Suprapubic skin (tissue), 3 donors: ENCODE measurements around the gene CPOX.

Experiments used
- EP300 ChIP-seq: sonication (generic); formaldehyde crosslinking; IDR thresholded peaks from one replicate; pipeline ENCODE4 v1.6.1; 2017; ENCODE audit warnings: antibody characterized with exemption
- POLR2A ChIP-seq, 2 donors: fragments of 450-650 bp; IDR thresholded peaks; one replicate each; pipeline ENCODE4 v1.6.1; 2017; ENCODE audit warnings: antibody characterized with exemption in 2 of 2, mild to moderate bottlenecking in 2 of 2, moderate library complexity in 2 of 2
- TF ChIP-seq, protein P1 (sequence below), 2 donors: fragments of 200-600 bp in 1 of 2; fragments of 450-650 bp in 1 of 2; sonication (generic) in 1 of 2; IDR thresholded peaks; one replicate each; pipeline ENCODE4 v1.5.1; 2016 to 2019; ENCODE audit warnings: antibody characterized with exemption in 2 of 2, mild to moderate bottlenecking in 1 of 2, moderate library complexity in 1 of 2

DNA sequence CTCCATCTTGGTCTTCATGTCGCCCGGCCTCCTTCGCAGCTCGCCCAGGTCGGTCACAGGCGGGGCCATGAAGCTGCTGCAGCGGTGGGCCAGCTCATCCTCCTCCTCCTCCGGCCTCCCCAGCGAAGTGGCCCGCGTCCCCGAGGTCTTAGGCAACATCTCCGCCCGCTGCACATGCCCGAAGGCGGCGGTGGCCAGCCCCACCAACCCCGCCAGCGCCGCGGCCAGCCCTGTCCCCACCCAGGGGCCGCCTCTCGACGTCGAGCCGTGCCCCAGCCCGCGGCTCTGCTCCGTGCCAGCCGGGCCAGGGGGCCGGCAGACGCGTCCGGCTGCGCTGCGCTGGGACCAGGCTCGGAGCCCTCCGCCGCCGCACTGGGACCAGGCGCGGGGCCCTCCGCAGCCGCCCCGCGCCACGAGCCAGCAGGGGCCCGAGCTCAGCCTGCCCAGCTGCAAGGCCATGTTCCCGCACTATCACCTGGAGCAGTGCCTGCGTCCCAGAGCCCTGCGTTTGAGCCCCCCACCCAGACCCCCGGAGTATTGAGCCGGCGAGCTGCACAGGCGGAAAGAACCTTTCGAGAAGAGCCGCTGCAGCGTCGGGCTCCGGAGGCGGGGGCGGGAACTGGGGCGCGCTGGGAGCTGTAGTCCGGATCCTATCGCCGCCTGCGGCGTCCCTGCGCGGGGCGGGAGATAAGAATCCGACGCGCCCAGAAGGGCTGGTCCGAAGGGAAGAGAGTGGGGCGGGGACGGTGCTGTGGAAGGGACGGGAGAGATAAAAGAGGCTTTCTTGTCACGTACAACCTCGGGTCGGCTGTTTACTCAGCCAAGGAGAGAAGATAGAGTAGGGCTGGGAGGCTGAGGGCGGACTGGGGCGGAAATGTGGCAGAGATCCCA is at the start of gene CPOX:
- TF ChIP-seq POLR2A (IDR thresholded peaks at IDR 0.05) (no peak), EP300 (no peak)
- TF ChIP-seq, protein P1, sequence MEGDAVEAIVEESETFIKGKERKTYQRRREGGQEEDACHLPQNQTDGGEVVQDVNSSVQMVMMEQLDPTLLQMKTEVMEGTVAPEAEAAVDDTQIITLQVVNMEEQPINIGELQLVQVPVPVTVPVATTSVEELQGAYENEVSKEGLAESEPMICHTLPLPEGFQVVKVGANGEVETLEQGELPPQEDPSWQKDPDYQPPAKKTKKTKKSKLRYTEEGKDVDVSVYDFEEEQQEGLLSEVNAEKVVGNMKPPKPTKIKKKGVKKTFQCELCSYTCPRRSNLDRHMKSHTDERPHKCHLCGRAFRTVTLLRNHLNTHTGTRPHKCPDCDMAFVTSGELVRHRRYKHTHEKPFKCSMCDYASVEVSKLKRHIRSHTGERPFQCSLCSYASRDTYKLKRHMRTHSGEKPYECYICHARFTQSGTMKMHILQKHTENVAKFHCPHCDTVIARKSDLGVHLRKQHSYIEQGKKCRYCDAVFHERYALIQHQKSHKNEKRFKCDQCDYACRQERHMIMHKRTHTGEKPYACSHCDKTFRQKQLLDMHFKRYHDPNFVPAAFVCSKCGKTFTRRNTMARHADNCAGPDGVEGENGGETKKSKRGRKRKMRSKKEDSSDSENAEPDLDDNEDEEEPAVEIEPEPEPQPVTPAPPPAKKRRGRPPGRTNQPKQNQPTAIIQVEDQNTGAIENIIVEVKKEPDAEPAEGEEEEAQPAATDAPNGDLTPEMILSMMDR (IDR thresholded peaks at IDR 0.05) = no peak
